GM12864 (cell line): ENCODE data around the gene QRFP.

Source experiments
- DNase-seq: peaks from one replicate; pipeline ENCODE4 v3.0.0-alpha.2; 2011; ENCODE audit warnings: low read depth
- H3K4me3 ChIP-seq: 2 replicates; pipeline ENCODE4 v1.5.1; 2011; ENCODE audit warnings: mild to moderate bottlenecking, low read depth, low read length, control low read depth
- CTCF ChIP-seq: IDR thresholded peaks from 2 replicates; pipeline ENCODE4 v1.5.1; 2011; ENCODE audit warnings: low read depth, mild to moderate bottlenecking, moderate library complexity, low read length, control low read depth, inconsistent platforms; ENCODE audit errors: missing control alignments

The QRFP gene

DNA sequence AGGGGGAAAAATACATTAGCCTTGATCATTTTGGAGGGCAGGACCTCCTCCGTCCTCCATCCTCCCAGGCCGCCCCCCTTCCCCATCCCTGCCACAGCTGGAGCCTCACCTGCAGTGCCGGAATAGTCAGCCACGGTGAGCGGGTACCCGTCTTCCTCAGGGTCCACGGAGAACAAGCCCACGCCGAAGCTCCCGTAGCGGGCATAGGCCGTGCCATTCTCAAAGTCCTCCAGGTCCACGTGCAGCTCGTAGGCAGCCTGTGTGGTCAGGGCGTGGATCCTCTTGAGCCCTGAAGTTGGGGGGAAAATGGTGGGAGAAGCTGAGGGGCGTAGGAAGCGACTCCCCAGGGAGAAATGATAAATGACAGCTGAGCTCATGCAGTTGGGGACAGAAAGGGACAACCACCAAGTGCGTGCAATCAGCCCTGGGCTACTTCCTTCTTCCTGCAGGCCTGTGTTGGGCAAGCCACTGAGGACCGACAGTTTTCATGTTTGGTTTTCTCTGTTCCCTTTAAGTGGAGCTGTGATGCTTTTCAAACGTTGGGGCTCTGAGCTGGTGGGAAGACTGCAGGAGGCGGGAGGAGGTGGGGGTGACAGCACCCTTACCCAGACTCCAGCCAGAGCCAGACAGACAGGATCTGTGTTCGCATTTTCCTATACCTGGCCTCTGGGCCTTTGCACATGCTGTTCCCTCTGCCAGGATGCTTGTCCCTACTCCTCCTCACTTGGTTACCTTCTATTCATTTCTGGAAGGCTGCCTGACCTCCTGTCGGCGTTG is 8.7 kb upstream of the QRFP start:
- no peak for TF ChIP-seq CTCF
- H3K4me3 ChIP-seq = no peak overlapping the region
- no peak for DNase-seq

- H3K4me3 ChIP-seq = no peak overlapping the region
- no peak for DNase-seq
- no peak for TF ChIP-seq CTCF
Measured at GRCh38 chr9:130904070-130905044, 7.7 kb upstream of the QRFP start.

- no peak overlapping the region for H3K4me3 ChIP-seq
- no peak for TF ChIP-seq CTCF
- DNase-seq = no peak
Measured at GRCh38 chr9:130903194-130904069, 6.8 kb upstream of the QRFP start.

DNA sequence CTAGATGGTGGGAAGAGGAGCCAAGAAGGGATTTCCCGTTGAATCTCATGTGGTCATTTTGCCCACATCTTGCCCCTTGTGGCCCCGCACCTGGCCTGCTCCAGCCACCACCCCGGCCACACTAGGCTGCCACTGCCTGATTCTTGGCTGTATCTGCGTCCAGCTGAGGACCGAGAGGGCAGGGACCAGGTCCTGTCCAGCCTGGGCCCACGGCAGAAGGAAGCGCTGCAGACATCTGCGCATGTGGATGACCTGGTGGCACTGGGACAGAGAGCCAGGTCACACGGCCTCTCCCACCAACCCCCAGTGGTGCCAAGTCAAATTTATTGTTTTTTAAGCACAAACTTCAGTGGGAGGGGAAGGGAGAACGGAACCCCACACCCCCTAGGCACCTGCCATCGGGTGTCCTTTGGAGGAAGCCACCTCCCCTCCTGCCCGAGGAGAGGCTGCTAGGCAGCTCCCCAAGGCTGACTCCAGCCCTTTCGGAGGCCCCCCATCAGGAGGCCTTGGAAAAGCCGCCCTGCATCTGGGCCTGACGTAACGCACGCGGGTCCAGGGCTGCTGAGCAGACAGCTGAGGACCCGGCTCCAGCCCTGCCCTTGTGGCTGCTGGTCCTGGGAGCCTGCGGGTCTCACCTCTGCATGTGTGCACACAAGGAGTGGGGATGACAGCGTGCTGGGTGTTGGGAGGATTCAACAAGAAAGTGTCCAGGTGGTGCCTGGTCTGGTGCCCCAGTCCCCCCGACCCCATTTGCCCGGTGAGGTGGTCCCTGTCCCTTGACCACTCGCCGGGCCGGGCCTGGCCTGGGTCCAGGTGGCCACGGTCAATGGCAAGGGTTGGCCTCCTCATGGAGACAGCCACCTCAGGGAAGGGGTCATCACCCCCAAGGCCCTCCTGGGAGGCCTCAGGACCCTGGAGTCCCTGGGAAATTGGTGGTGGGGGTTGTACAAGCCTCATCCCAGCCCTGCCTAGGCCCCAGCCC is 5.9 kb upstream of the QRFP start:
- no peak for TF ChIP-seq CTCF

GRCh38 chr9:130901498-130902203 is 5.0 kb upstream of the QRFP start:
- no peak for TF ChIP-seq CTCF
- no peak for DNase-seq

More for the DNA sequence above, 5.9 kb upstream of the QRFP start:
- H3K4me3 ChIP-seq = no peak overlapping the region
- no peak for DNase-seq

More at GRCh38 chr9:130901498-130902203, 5.0 kb upstream of the QRFP start:
- no peak overlapping the region for H3K4me3 ChIP-seq
